K562 (cell line): ENCODE results near the gene ORC4. TPM values are rescaled to one million over a fixed set of nuclear protein-coding genes. Genes with fewer than 3 reads are reported as not detected.

Experiments used
- ATAC-seq: fragments of 200-7000 bp; cut with Tn5 transposase; 3 replicates; pipeline ENCODE4 v1.9.1; 2020; ENCODE audit warnings: moderate library complexity
- BruUV-seq: library from RNA; stranded (reverse); fragments of 400-500 nt; replicated peaks from 2 replicates; lab custom pipeline; 2021; lab: Mats Ljungman, UMichigan
- CTCF ChIA-PET: fragments of 300-600 bp; formaldehyde crosslinking; extraction: SDS; loops from one replicate; lab custom pipeline; 2021; ENCODE audit warnings: low intra/inter-chr PET ratio; lab: Yijun Ruan, JAX
- POLR2A ChIA-PET: fragments of 300-600, 350-650 bp; sonication (Branson Sonifier 250); formaldehyde crosslinking; extraction: SDS; loops from one replicate; lab custom pipeline; 2021; ENCODE audit warnings: antibody characterized with exemption, inconsistent platforms; lab: Yijun Ruan, JAX
- DNase-seq, 4 experiments: peaks; one replicate each; pipeline versions ENCODE4 v3.0.0 to v3.0.0-alpha.2; 2011 to 2018; ENCODE audit warnings: low spot score in 3 of 4, mixed read lengths in 3 of 4; ENCODE audit errors: extremely low read depth in 1 of 4
- FAIRE-seq: peaks from 2 replicates; lab custom pipeline; 2011; peaks lifted over from hg19 to GRCh38; lab: Jason Lieb, UNC
- H2AFZ ChIP-seq: 2 replicates; pipeline ENCODE4 v1.6.0; 2011; ENCODE audit warnings: low read depth, low read length, control low read depth, inconsistent platforms
- H3K27ac ChIP-seq: fragments of 200-600 bp; 3 replicates; pipeline ENCODE4 v1.8.0; 2011; ENCODE audit warnings: low read depth, mild to moderate bottlenecking, control low read depth, inconsistent platforms, low read length, moderate library complexity, mixed read lengths; ENCODE audit errors: extremely low read depth
- H3K27me3 ChIP-seq, 2 experiments: fragments of 300-600 bp in 1 of 2; 2 replicates in 1 of 2; 3 replicates in 1 of 2; pipeline versions ENCODE4 v1.6.0 to v1.8.0; 2011; ENCODE audit warnings: inconsistent platforms in 2 of 2, low read length in 2 of 2, mild to moderate bottlenecking in 1 of 2, mixed read lengths in 1 of 2, moderate library complexity in 1 of 2; ENCODE audit not compliant: control insufficient read depth in 2 of 2, insufficient read depth in 2 of 2
- H3K36me3 ChIP-seq: fragments of 300-600 bp; 3 replicates; pipeline ENCODE4 v1.8.0; 2011; ENCODE audit warnings: mild to moderate bottlenecking, low read length, inconsistent platforms; ENCODE audit not compliant: control insufficient read depth, insufficient read depth
- H3K4me1 ChIP-seq, 2 experiments: fragments of 200-600 bp in 1 of 2; replicated peaks in 1 of 2; 2 replicates in 1 of 2; 3 replicates in 1 of 2; pipeline versions ENCODE4 v1.5.1 to v1.8.0; 2011; ENCODE audit warnings: inconsistent platforms in 2 of 2, low read length in 2 of 2, mild to moderate bottlenecking in 1 of 2, mixed read lengths in 1 of 2, moderate library complexity in 1 of 2; ENCODE audit not compliant: control insufficient read depth in 2 of 2, insufficient read depth in 2 of 2
- H3K4me2 ChIP-seq: 2 replicates; pipeline ENCODE4 v1.6.1; 2011; ENCODE audit warnings: low read length, control low read depth, inconsistent platforms, mixed read lengths; ENCODE audit not compliant: insufficient read depth
- H3K4me3 ChIP-seq: fragments of 200-600 bp; sonication (generic), shearing (Covaris generic); 2 replicates; pipeline ENCODE4 v1.5.1; 2016; ENCODE audit warnings: control low read depth, inconsistent platforms
- H3K79me2 ChIP-seq: fragments of 200-600 bp; 3 replicates; pipeline ENCODE4 v1.8.0; 2011; ENCODE audit warnings: low read length, inconsistent platforms; ENCODE audit not compliant: control insufficient read depth, insufficient read depth
- H3K9ac ChIP-seq, 2 experiments: 2 replicates each; pipeline versions ENCODE4 v1.6.0 to v1.6.1; 2011; ENCODE audit warnings: low read depth in 2 of 2, low read length in 2 of 2, control low read depth in 1 of 2, inconsistent platforms in 1 of 2, mild to moderate bottlenecking in 1 of 2, mixed read lengths in 1 of 2; ENCODE audit not compliant: insufficient read depth in 1 of 2
- H3K9me1 ChIP-seq: one replicate; pipeline ENCODE4 v1.6.0; 2011; ENCODE audit warnings: inconsistent platforms, mild to moderate bottlenecking, low read length, moderate library complexity; ENCODE audit not compliant: control insufficient read depth, insufficient read depth
- H3K9me3 ChIP-seq: replicated peaks from 2 replicates; pipeline ENCODE4 v1.5.1; 2011; ENCODE audit warnings: low read depth, low read length, inconsistent platforms; ENCODE audit not compliant: control insufficient read depth, insufficient read depth
- H4K20me1 ChIP-seq: replicated peaks from 2 replicates; pipeline ENCODE4 v1.6.1; 2011; ENCODE audit warnings: low read length, inconsistent platforms, mixed read lengths; ENCODE audit not compliant: control insufficient read depth, insufficient read depth
- ELF1 ChIP-seq: fragments of 200-800 bp; sonication (Bioruptor generic); IDR thresholded peaks from 2 replicates; pipeline ENCODE4 v1.6.1; 2016; ENCODE audit warnings: missing genetic modification characterization, missing compliant biosample characterization
- RB1 ChIP-seq: fragments of 450-650 bp; IDR thresholded peaks from 2 replicates; pipeline ENCODE4 v1.6.1; 2017; ENCODE audit warnings: low read depth, mild to moderate bottlenecking
- ZNF324 ChIP-seq: fragments of 250-450 bp; sonication (Bioruptor Pico); IDR thresholded peaks from 2 replicates; pipeline ENCODE4 v1.4.0; 2020; ENCODE audit warnings: mild to moderate bottlenecking
- ZNF644 ChIP-seq: fragments of 200-800 bp; sonication (Bioruptor generic); IDR thresholded peaks from 2 replicates; pipeline ENCODE4 v1.6.1; 2016; ENCODE audit warnings: low read depth, missing genetic modification characterization, missing compliant biosample characterization
- WGBS: fragments of 100-300 bp; shearing (Covaris generic); methylation state at CpG from one replicate; pipeline ENCODE4 v1.1.6; 2016; ENCODE audit warnings: low coverage, mixed read lengths; ENCODE audit not compliant: insufficient coverage; ENCODE audit errors: missing lambda C conversion rate; 5-methylcytosine and 5-hydroxymethylcytosine counted together
- in situ Hi-C: fragments of 300-500 bp; cut with MboI; formaldehyde crosslinking; loops from 4 replicates; pipeline ENCODE4 v1.15.0; 2018; ENCODE audit warnings: inconsistent platforms, mixed read lengths
- intact Hi-C: fragments of 100-400 bp; cut with micrococcal nuclease; formaldehyde crosslinking; loops from 2 replicates; pipeline ENCODE4 v1.14.2; 2022
- polyA plus RNA-seq, 8 experiments: library from polyadenylated mRNA; depleted of rRNA in 4 of 8; stranded (reverse) in 5 of 8; unstranded in 3 of 8; fragments of >200 nt; fragmentation: Nextera tagmentation in 2 of 8; fragmentation: Illumina TruSeq in 1 of 8; extraction: Ambion mirVana in 2 of 8; extraction: Trizol in 1 of 8; gene quantifications; 2 replicates each; pipeline versions ENCODE4 v1.2.1 to v1.2.3, GENCODE V29; 2011 to 2014; ENCODE audit warnings: inconsistent platforms in 1 of 8, missing spikeins in 1 of 8
- total RNA-seq, 7 experiments: library from RNA; depleted of rRNA in 6 of 7; stranded (reverse); fragments of >200 nt in 6 of 7; fragmentation: Illumina TruSeq in 2 of 7; extraction: Trizol in 2 of 7; gene quantifications; 2 replicates each; pipeline versions ENCODE4 v1.2.1 to v1.2.3, GENCODE V29; 2011 to 2021; ENCODE audit warnings: low replicate concordance in 1 of 7
- TF ChIP-seq, protein P1 (sequence below): fragments of 250-450 bp; sonication (Bioruptor Pico); IDR thresholded peaks from 2 replicates; pipeline ENCODE4 v1.5.0; 2021
- TF ChIP-seq, protein P2 (sequence below), 2 experiments: fragments of 450-650 bp in 1 of 2; sonication (generic) in 1 of 2; formaldehyde crosslinking in 1 of 2; IDR thresholded peaks; 2 replicates each; pipeline versions ENCODE4 v1.7.1 to v1.9.0; 2016 to 2022; ENCODE audit warnings: inconsistent platforms in 1 of 2, mild to moderate bottlenecking in 1 of 2, missing genetic modification reagents in 1 of 2

Gene ORC4
- total and polyA plus RNA-seq, 9 of the 15 experiments (the other 6 are each of a cell fraction or from before 2014, with no cell fraction given), result 58.6 to 100 (median 70.5) TPM

DNA sequence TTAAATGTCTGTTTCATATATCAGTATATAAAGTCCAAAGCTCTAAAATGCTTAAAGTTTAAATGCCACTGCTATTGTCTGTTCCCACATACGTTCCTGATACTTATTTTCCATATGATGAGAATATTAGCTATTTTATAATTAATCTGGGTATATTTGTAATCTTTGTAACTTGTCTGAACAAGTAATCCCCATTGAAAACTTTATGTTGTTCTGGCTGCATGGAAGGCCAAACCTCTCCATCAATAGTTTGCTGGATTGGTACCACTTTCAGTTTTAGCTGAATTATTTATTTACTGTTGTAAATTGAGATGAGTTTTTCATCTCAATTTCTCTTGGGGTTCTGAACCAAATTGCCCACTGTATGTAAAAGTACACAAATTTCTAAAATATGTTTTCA, 1.8 kb upstream of the ORC4 start:
- no peaks in the 10 kb centered on the region for H4K20me1 ChIP-seq
- peaks cover 0 to 6% of the 10 kb centered on the region in 2 experiments; a peak in 2 of 5 replicates for H3K4me1 ChIP-seq
- H3K4me3 ChIP-seq, result peak overlapping the region; percentile 82
- H3K36me3 ChIP-seq, result peaks cover 3% of the 10 kb centered on the region; the same call in 1 of the 3 replicates
- H3K79me2 ChIP-seq, result peaks cover 82% of the 10 kb centered on the region
- no peak for FAIRE-seq
- TF ChIP-seq ZNF644 (tag) (no peak), RB1 (no peak), ZNF324 (CRISPR knock-in tag) (no peak), ELF1 (tag) (no peak)
- TF ChIP-seq, protein P1, sequence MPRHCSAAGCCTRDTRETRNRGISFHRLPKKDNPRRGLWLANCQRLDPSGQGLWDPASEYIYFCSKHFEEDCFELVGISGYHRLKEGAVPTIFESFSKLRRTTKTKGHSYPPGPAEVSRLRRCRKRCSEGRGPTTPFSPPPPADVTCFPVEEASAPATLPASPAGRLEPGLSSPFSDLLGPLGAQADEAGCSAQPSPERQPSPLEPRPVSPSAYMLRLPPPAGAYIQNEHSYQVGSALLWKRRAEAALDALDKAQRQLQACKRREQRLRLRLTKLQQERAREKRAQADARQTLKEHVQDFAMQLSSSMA (CRISPR knock-in tag), result no peak
- TF ChIP-seq, protein P2, sequence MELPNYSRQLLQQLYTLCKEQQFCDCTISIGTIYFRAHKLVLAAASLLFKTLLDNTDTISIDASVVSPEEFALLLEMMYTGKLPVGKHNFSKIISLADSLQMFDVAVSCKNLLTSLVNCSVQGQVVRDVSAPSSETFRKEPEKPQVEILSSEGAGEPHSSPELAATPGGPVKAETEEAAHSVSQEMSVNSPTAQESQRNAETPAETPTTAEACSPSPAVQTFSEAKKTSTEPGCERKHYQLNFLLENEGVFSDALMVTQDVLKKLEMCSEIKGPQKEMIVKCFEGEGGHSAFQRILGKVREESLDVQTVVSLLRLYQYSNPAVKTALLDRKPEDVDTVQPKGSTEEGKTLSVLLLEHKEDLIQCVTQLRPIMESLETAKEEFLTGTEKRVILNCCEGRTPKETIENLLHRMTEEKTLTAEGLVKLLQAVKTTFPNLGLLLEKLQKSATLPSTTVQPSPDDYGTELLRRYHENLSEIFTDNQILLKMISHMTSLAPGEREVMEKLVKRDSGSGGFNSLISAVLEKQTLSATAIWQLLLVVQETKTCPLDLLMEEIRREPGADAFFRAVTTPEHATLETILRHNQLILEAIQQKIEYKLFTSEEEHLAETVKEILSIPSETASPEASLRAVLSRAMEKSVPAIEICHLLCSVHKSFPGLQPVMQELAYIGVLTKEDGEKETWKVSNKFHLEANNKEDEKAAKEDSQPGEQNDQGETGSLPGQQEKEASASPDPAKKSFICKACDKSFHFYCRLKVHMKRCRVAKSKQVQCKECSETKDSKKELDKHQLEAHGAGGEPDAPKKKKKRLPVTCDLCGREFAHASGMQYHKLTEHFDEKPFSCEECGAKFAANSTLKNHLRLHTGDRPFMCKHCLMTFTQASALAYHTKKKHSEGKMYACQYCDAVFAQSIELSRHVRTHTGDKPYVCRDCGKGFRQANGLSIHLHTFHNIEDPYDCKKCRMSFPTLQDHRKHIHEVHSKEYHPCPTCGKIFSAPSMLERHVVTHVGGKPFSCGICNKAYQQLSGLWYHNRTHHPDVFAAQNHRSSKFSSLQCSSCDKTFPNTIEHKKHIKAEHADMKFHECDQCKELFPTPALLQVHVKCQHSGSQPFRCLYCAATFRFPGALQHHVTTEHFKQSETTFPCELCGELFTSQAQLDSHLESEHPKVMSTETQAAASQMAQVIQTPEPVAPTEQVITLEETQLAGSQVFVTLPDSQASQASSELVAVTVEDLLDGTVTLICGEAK (IDR thresholded peaks at IDR 0.05), result peak; percentile 84
- TF ChIP-seq, protein P2 (CRISPR knock-in tag; IDR thresholded peaks at IDR 0.05), result no peak; the same call in 1 of the 2 replicates
- no TSS peak for BruUV-seq
- no peak for DNase-seq
- H3K9me1 ChIP-seq, result no peaks in the 10 kb centered on the region
- no peak for ATAC-seq
- intact Hi-C loops, result loop anchor here (5.0 kb wide), 1 partner anchor 180 kb away; no protein-coding TSS in a partner anchor
- WGBS, result 0% methylated on average over 1 of the region's 1 CpG
- no peak overlapping the region; the same call in 1 of the 2 replicates for H2AFZ ChIP-seq
- POLR2A ChIA-PET, result interaction anchor here (1.0 kb wide), 1 partner anchor 10 kb away, joined by 3 read pairs; no protein-coding TSS in a partner anchor
- H3K27me3 ChIP-seq, result no peaks in the 10 kb centered on the region
- in situ Hi-C loops, result no loop called here
- peak overlapping the region; percentile 92 for H3K4me2 ChIP-seq
- peak overlapping the region; percentile 89; the same call in 2 of the 3 replicates for H3K27ac ChIP-seq
- CTCF ChIA-PET, result no interaction called here
- H3K9me3 ChIP-seq, result no peaks in the 10 kb centered on the region
- peak overlapping the region in 1 of 2 experiments; percentile 75; a peak in 2 of 4 replicates for H3K9ac ChIP-seq
